Endothelial cell of umbilical vein (primary cell): ENCODE measurements around the gene NDUFS2. TPM values are rescaled to one million over a fixed set of nuclear protein-coding genes. Genes with fewer than 3 reads are reported as not detected.
A peak's percentile ranks its signal among the peaks of the same experiment; 100 is the strongest.

Experiments used
- BruUV-seq: library from RNA; stranded (reverse); fragments of 400-500 nt; replicated peaks from 2 replicates; lab custom pipeline; 2021; lab: Mats Ljungman, UMichigan
- CTCF ChIA-PET: fragments of 300-600, 350-600 bp; sonication (Branson Sonifier 250); formaldehyde crosslinking; loops from one replicate; lab custom pipeline; 2021; ENCODE audit warnings: antibody characterized with exemption, inconsistent platforms; lab: Charles Lee
- POLR2A ChIA-PET: fragments of 300-600, 350-600 bp; sonication (Branson Sonifier 250); formaldehyde crosslinking; loops from one replicate; lab custom pipeline; 2021; ENCODE audit warnings: antibody characterized with exemption, inconsistent platforms; lab: Charles Lee
- DNase-seq: peaks from one replicate; pipeline ENCODE4 v3.0.0-alpha.2; 2011; ENCODE audit warnings: low read depth, low spot score
- FAIRE-seq: peaks from 2 replicates; lab custom pipeline; 2011; peaks lifted over from hg19 to GRCh38; lab: Jason Lieb, UNC
- H2AFZ ChIP-seq: 2 replicates; pipeline ENCODE4 v1.6.0; 2012; ENCODE audit warnings: low read depth, low read length, control low read depth, inconsistent platforms
- H3K27ac ChIP-seq: 2 replicates; pipeline ENCODE4 v1.5.1; 2011; ENCODE audit warnings: low read depth, mild to moderate bottlenecking, control low read depth, low read length, moderate library complexity; ENCODE audit not compliant: insufficient read depth
- H3K27me3 ChIP-seq, 2 experiments: 2 replicates each; pipeline versions ENCODE4 v1.6.0 to v1.6.1; 2011; ENCODE audit warnings: low read length in 2 of 2, mixed read lengths in 1 of 2; ENCODE audit not compliant: control insufficient read depth in 2 of 2, insufficient read depth in 2 of 2
- H3K36me3 ChIP-seq, 2 experiments: 2 replicates in 1 of 2; 3 replicates in 1 of 2; pipeline ENCODE4 v1.5.1; 2011; ENCODE audit warnings: low read length in 2 of 2, mild to moderate bottlenecking in 1 of 2, moderate library complexity in 1 of 2; ENCODE audit not compliant: control insufficient read depth in 2 of 2, insufficient read depth in 2 of 2; ENCODE audit errors: extremely low read depth in 1 of 2
- H3K4me1 ChIP-seq: 3 replicates; pipeline ENCODE4 v1.5.1; 2011; ENCODE audit warnings: mild to moderate bottlenecking, low read length; ENCODE audit not compliant: control insufficient read depth, insufficient read depth; ENCODE audit errors: extremely low read depth
- H3K4me2 ChIP-seq: 2 replicates; pipeline ENCODE4 v1.6.1; 2011; ENCODE audit warnings: low read length, control low read depth, mixed read lengths; ENCODE audit not compliant: insufficient read depth
- H3K4me3 ChIP-seq, 3 experiments: fragments of 200-600 bp in 1 of 3; sonication (generic), shearing (Covaris generic) in 1 of 3; replicated peaks in 1 of 3; 2 replicates each; pipeline ENCODE4 v1.5.1; 2011 to 2016; ENCODE audit warnings: control low read depth in 3 of 3, low read length in 3 of 3, mild to moderate bottlenecking in 2 of 3, inconsistent platforms in 1 of 3, low read depth in 1 of 3, moderate library complexity in 1 of 3; ENCODE audit not compliant: insufficient read depth in 1 of 3
- H3K79me2 ChIP-seq: 2 replicates; pipeline ENCODE4 v1.6.0; 2012; ENCODE audit warnings: low read length, inconsistent platforms; ENCODE audit not compliant: control insufficient read depth, insufficient read depth
- H3K9ac ChIP-seq: replicated peaks from 2 replicates; pipeline ENCODE3; 2011; ENCODE audit warnings: low read length, control low read depth; ENCODE audit not compliant: insufficient read depth; ENCODE audit errors: extremely low read depth
- H3K9me1 ChIP-seq: replicated peaks from 3 replicates; pipeline ENCODE4 v1.6.0; 2011; ENCODE audit warnings: mild to moderate bottlenecking, low read length; ENCODE audit not compliant: control insufficient read depth, insufficient read depth; ENCODE audit errors: extremely low read depth
- H3K9me3 ChIP-seq: replicated peaks from 2 replicates; pipeline ENCODE4 v1.5.1; 2012; ENCODE audit warnings: low read length, inconsistent platforms; ENCODE audit not compliant: control insufficient read depth, insufficient read depth
- H4K20me1 ChIP-seq: replicated peaks from 2 replicates; pipeline ENCODE3; 2011; ENCODE audit warnings: mild to moderate bottlenecking, low read length; ENCODE audit not compliant: control insufficient read depth, insufficient read depth; ENCODE audit errors: extremely low read depth
- CTCF ChIP-seq, 2 donors: IDR thresholded peaks; 1 replicate in 1 of 2; 2 replicates in 1 of 2; pipeline ENCODE4 v1.5.1; 2011; ENCODE audit warnings: low read length in 2 of 2, mild to moderate bottlenecking in 2 of 2, moderate library complexity in 2 of 2, control low read depth in 1 of 2, inconsistent platforms in 1 of 2, low read depth in 1 of 2; ENCODE audit not compliant: insufficient read depth in 1 of 2; ENCODE audit errors: extremely low read depth in 1 of 2
- EZH2 ChIP-seq: IDR thresholded peaks from 2 replicates; pipeline ENCODE4 v1.6.1; 2012; ENCODE audit warnings: borderline replicate concordance, low read depth, mild to moderate bottlenecking, moderate library complexity, low read length, inconsistent platforms; ENCODE audit not compliant: severe bottlenecking
- FOS ChIP-seq: IDR thresholded peaks from 2 replicates; pipeline ENCODE4 v1.6.1; 2011; ENCODE audit warnings: mild to moderate bottlenecking, low read length, moderate library complexity, borderline replicate concordance; ENCODE audit not compliant: insufficient read depth
- GATA2 ChIP-seq: IDR thresholded peaks from 2 replicates; pipeline ENCODE4 v1.7.0; 2011; ENCODE audit warnings: low read depth, mild to moderate bottlenecking, moderate library complexity, mixed read lengths, low read length; ENCODE audit not compliant: insufficient read length, insufficient read depth
- JUN ChIP-seq: IDR thresholded peaks from 2 replicates; pipeline ENCODE4 v1.6.1; 2011; ENCODE audit warnings: borderline replicate concordance, low read depth; ENCODE audit not compliant: insufficient read length, insufficient read depth
- MYC ChIP-seq: IDR thresholded peaks from one replicate; pipeline ENCODE4 v1.6.1; 2011; ENCODE audit warnings: mild to moderate bottlenecking, low read depth, low read length
- POLR2AphosphoS5 ChIP-seq: IDR thresholded peaks from 2 replicates; pipeline ENCODE4 v1.6.1; 2012; ENCODE audit warnings: low read depth, mild to moderate bottlenecking, control low read depth, low read length, moderate library complexity; ENCODE audit not compliant: insufficient read depth
- dilution Hi-C: fragments of 300-500 bp; cut with MboI; formaldehyde crosslinking; loops from one replicate; pipeline ENCODE4 v1.15.0; 2019; ENCODE audit warnings: low sequenced_read_pairs; ENCODE audit not compliant: extremely low pct_ligation_motif_present
- intact Hi-C: fragments of 100-400 bp; cut with micrococcal nuclease; formaldehyde crosslinking; loops from one replicate; pipeline ENCODE4 v1.10.0; 2022
- polyA plus RNA-seq, 4 experiments: library from polyadenylated mRNA; depleted of rRNA in 3 of 4; stranded (reverse) in 3 of 4; unstranded in 1 of 4; fragments of >200 nt; gene quantifications; 2 replicates each; pipeline versions ENCODE4 v1.2.1 to v1.2.3, GENCODE V29; 2011 to 2012; ENCODE audit warnings: missing spikeins in 1 of 4
- total RNA-seq: library from RNA; stranded (reverse); gene quantifications from 2 replicates; pipeline ENCODE4 v1.2.3, GENCODE V29; 2021

Gene NDUFS2
- total and polyA plus RNA-seq, 2 donors (not counting 3 experiments of a cell fraction or from before 2014, with no cell fraction given), result 95.1 to 130 TPM

GRCh38 chr1:161228032-161228431, 25.9 kb downstream of the NDUFS2 start:
- Histone ChIP-seq H3K9ac (peak overlapping the region; percentile 28), H3K36me3 (peaks cover 10% of the 10 kb centered on the region in 2 experiments), H3K9me3 (no peaks in the 10 kb centered on the region), H3K4me2 (peak overlapping the region; percentile 80), H3K9me1 (no peaks in the 10 kb centered on the region), H3K4me3 (no peak overlapping the region), H3K4me1 (peaks cover 18% of the 10 kb centered on the region), H3K27me3 (no peaks in the 10 kb centered on the region), H3K79me2 (no peaks in the 10 kb centered on the region), H2AFZ (peak overlapping the region; percentile 75), H4K20me1 (no peaks in the 10 kb centered on the region), H3K27ac (peak overlapping the region; percentile 25)
- dilution Hi-C loops (no loop called here), intact Hi-C loops (no loop called here)
- no peak for TF ChIP-seq JUN
- no peak for TF ChIP-seq GATA2
- no peak for TF ChIP-seq CTCF (IDR thresholded peaks at IDR 0.05; ENCODE audit: extremely low read depth in 1 of 2, insufficient read depth in 1 of 2, low read depth in 1 of 2, low read length in 2 of 2)
- TF ChIP-seq EZH2, result no peak
- no peak for TF ChIP-seq FOS
- TF ChIP-seq MYC, result no peak
- TF ChIP-seq POLR2AphosphoS5, result peak; percentile 1
- FAIRE-seq, result no peak
- no TSS peak for BruUV-seq
- ChIA-PET CTCF (interaction anchor here (0.6 to 6.9 kb wide), 17 partner anchors 9 to 155 kb away, joined by 3 to 156 read pairs (median 4); partner anchors contain the start of genes ADAMTS4, CFAP126, FCER1G and NDUFS2), POLR2A (no interaction called here)
- DNase-seq, result no peak
